ENCODE results near the gene PCAT6.

DNA sequence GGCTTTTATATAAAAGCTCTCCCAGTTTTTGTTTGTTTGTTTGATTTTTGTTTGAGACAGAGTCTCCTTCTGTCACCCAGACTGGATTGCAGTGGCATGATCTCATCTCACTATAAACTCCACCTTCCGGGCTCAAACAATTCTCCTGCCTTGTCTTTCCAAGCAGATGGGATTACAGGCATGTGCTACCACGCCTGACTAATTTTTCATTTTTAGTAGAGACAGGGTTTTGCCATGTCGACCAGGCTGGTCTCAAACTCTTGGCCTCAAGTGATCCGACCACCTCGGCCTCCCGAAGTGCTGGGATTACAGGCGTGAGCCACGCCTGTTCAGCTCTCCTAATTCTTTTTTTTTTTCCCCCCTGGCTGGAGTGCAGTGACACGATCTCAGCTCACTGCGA, 4.4 kb downstream of the PCAT6 start:
- TF ChIP-seq POLR2AphosphoS5 (IDR thresholded peaks at IDR 0.05), result no peak
- TF ChIP-seq POLR2A (IDR thresholded peaks at IDR 0.05), result no peak
- TF ChIP-seq CTCF (IDR thresholded peaks at IDR 0.05), result no peak

Measured in prostate gland (tissue), 2 donors.